Gastrocnemius medialis (tissue), 4 donors: ENCODE measurements around the gene DIP2A. TPM values are rescaled to one million over a fixed set of nuclear protein-coding genes. Genes with fewer than 3 reads are reported as not detected.

Source experiments
- ATAC-seq, 2 donors: fragments of 150-250 bp; one replicate each; pipeline ENCODE4 v1.9.1; 2016
- DNase-seq, 2 donors: peaks; one replicate each; pipeline ENCODE4 v3.0.0-alpha.2; 2019
- H3K27ac ChIP-seq, 4 donors: fragments of 200-600 bp; sonication (generic); 1 replicate in 1 of 4; 2 replicates in 3 of 4; pipeline ENCODE4 v1.5.1; 2016 to 2018; ENCODE audit warnings: mild to moderate bottlenecking in 2 of 4, moderate library complexity in 1 of 4
- H3K27me3 ChIP-seq, 3 donors: fragments of 200-600 bp; sonication (generic) in 2 of 3; 1 replicate in 1 of 3; 2 replicates in 2 of 3; pipeline versions ENCODE4 v1.5.1 to v1.6.0; 2016 to 2019; ENCODE audit warnings: mild to moderate bottlenecking in 1 of 3, moderate library complexity in 1 of 3
- H3K36me3 ChIP-seq, 2 donors: fragments of 200-600 bp; sonication (generic) in 1 of 2; one replicate each; pipeline ENCODE4 v1.5.1; 2017 to 2018
- H3K4me1 ChIP-seq, 2 donors: fragments of 200-600 bp; sonication (generic) in 1 of 2; one replicate each; pipeline ENCODE4 v1.5.1; 2016 to 2017; ENCODE audit warnings: mild to moderate bottlenecking in 2 of 2
- H3K4me3 ChIP-seq, 4 donors: fragments of 200-600 bp; sonication (generic) in 3 of 4; 1 replicate in 1 of 4; 2 replicates in 3 of 4; pipeline ENCODE4 v1.5.1; 2016 to 2019; ENCODE audit warnings: mild to moderate bottlenecking in 2 of 4
- H3K9me3 ChIP-seq, 3 donors: fragments of 200-600 bp; sonication (generic) in 2 of 3; 1 replicate in 1 of 3; 2 replicates in 2 of 3; pipeline ENCODE4 v1.5.1; 2016 to 2019
- POLR2A ChIP-seq, 2 donors: fragments of 450-650 bp; IDR thresholded peaks; one replicate each; pipeline ENCODE4 v1.6.1; 2017; ENCODE audit warnings: antibody characterized with exemption in 2 of 2, mild to moderate bottlenecking in 2 of 2, moderate library complexity in 2 of 2
- in situ Hi-C, 4 donors: fragments of 200-750 bp; cut with MboI; loops; one replicate each; pipeline versions ENCODE4 v1.15.0 to v1.8.0; 2017; ENCODE audit warnings: low sequenced_read_pairs in 4 of 4
- intact Hi-C: fragments of 100-400 bp; cut with DNase I; formaldehyde crosslinking; loops from one replicate; pipeline ENCODE4 v1.15.1; 2023; ENCODE audit warnings: low total_unique reads
- total RNA-seq, 4 donors: library from RNA; depleted of rRNA; stranded (reverse); fragments of >200 nt; gene quantifications; one replicate each; pipeline versions ENCODE4 v1.1.0 to v1.2.3, GENCODE V29; 2016
- TF ChIP-seq, protein P1 (sequence below), 5 experiments: fragments of 450-650 bp in 3 of 5; fragments of 200-600 bp in 2 of 5; sonication (generic) in 2 of 5; IDR thresholded peaks in 4 of 5; conservative IDR thresholded peaks in 1 of 5; 1 replicate in 4 of 5; 2 replicates in 1 of 5; pipeline ENCODE4 v1.5.1; 2016 to 2019; ENCODE audit warnings: antibody characterized with exemption in 5 of 5, mild to moderate bottlenecking in 3 of 5, moderate library complexity in 3 of 5

Gene DIP2A
- 10 to 100 TPM in 2 of 4 donors, 1 to 10 TPM in 2; 6.3 to 15.5 (median 11.8) TPM for total RNA-seq

DNA sequence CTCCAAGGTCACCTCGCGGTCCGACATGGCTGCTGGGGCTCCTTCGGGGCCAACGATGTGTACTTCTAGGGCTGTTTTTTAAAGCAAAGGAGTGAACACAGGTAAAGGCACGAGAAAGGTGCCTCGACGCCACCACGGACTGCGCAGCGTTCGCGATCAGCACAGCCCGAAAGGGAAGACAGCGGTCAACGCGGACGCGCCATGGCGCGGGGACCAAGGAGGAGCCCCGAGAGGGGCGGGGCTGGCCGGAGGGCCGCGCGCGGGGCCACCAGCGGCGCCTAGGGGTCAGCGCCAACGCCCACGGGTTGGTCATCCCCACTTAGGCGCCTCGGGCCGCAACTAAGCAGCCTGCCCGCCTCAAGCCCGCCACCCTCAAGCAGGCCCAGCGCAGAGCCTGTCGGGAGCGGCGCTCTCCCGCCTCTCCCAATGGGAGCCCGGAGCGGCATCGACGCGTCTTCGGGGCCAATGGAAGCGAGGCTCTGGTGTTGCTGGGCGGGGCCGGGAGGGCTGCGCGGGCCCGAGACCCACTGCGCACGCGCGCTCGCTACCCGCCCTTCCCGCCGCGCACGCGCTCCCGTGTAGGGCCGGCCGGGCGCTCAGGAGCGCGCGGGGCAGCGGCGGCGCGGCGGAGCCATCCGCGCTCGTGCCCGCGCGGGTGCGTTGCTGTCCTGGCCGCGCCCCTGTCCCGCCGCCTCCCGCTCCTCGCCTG lies at the start of gene DIP2A:
Gene DIP2A, plus strand, starts transcription at position 577 of the 709 bp plus-strand sequence. CDS start 241 bp downstream, outside the sequence.
- intact Hi-C loops (loop anchor here (1.0 to 5.0 kb wide), 2 partner anchors 110 to 171 kb away; partner anchors contain the start of genes MCM3AP and YBEY), in situ Hi-C loops (no loop called here)
- peak; percentile 78 to 85 for ATAC-seq
- Histone ChIP-seq H3K9me3 (no peaks in the 10 kb centered on the region), H3K27me3 (no peaks in the 10 kb centered on the region), H3K4me3 (peak within 1 kb of the TSS; percentile 70 to 96 (median 92)), H3K36me3 (peaks cover 0 to 4% of the 10 kb centered on the region in 2 donors), H3K27ac (peak within 1 kb of the TSS; percentile 87 to 97 (median 96)), H3K4me1 (peaks cover 49 to 63% of the 10 kb centered on the region in 2 donors)
- TF ChIP-seq, protein P1, sequence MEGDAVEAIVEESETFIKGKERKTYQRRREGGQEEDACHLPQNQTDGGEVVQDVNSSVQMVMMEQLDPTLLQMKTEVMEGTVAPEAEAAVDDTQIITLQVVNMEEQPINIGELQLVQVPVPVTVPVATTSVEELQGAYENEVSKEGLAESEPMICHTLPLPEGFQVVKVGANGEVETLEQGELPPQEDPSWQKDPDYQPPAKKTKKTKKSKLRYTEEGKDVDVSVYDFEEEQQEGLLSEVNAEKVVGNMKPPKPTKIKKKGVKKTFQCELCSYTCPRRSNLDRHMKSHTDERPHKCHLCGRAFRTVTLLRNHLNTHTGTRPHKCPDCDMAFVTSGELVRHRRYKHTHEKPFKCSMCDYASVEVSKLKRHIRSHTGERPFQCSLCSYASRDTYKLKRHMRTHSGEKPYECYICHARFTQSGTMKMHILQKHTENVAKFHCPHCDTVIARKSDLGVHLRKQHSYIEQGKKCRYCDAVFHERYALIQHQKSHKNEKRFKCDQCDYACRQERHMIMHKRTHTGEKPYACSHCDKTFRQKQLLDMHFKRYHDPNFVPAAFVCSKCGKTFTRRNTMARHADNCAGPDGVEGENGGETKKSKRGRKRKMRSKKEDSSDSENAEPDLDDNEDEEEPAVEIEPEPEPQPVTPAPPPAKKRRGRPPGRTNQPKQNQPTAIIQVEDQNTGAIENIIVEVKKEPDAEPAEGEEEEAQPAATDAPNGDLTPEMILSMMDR (IDR thresholded peaks at IDR 0.05 in 4 of 5, conservative IDR thresholded peaks at IDR 0.05 in 1 of 5), result peak in 1 of 5 experiments; percentile 20
- TF ChIP-seq POLR2A (IDR thresholded peaks at IDR 0.05), result peak; percentile 94 to 98
- peak; percentile 94 to 96 for DNase-seq

- Histone ChIP-seq H3K4me1 (no peaks in the 10 kb centered on the region), H3K9me3 (no peaks in the 10 kb centered on the region), H3K27ac (peak overlapping the region in 2 of 4 donors; percentile 18 to 34), H3K4me3 (no peak overlapping the region), H3K36me3 (peaks cover 0 to 67% of the 10 kb centered on the region in 2 donors), H3K27me3 (no peaks in the 10 kb centered on the region)
- ATAC-seq, result no peak
- in situ Hi-C loops (no loop called here), intact Hi-C loops (loop anchor here (1.0 kb wide), 1 partner anchor 37 kb away; no protein-coding TSS in a partner anchor)
- DNase-seq, result no peak
- TF ChIP-seq POLR2A (IDR thresholded peaks at IDR 0.05), result no peak
- TF ChIP-seq, protein P1 (IDR thresholded peaks at IDR 0.05 in 4 of 5, conservative IDR thresholded peaks at IDR 0.05 in 1 of 5), result no peak
Observed at GRCh38 chr21:46409641-46410406, 48.9 kb upstream of the DIP2A start.

- Histone ChIP-seq H3K9me3 (no peaks in the 10 kb centered on the region), H3K4me1 (no peaks in the 10 kb centered on the region), H3K27ac (no peak overlapping the region), H3K36me3 (peaks cover 0 to 65% of the 10 kb centered on the region in 2 donors), H3K27me3 (no peaks in the 10 kb centered on the region), H3K4me3 (no peak overlapping the region)
- no peak for DNase-seq
- intact Hi-C loops, result loop anchor here (1.0 kb wide), 1 partner anchor 37 kb away; no protein-coding TSS in a partner anchor
- in situ Hi-C loops, result no loop called here
- TF ChIP-seq, protein P1 (IDR thresholded peaks at IDR 0.05 in 4 of 5, conservative IDR thresholded peaks at IDR 0.05 in 1 of 5), result no peak
- no peak for TF ChIP-seq POLR2A (IDR thresholded peaks at IDR 0.05)
- ATAC-seq, result no peak
Observed at GRCh38 chr21:46410516-46410915, 48.2 kb upstream of the DIP2A start.

DNA sequence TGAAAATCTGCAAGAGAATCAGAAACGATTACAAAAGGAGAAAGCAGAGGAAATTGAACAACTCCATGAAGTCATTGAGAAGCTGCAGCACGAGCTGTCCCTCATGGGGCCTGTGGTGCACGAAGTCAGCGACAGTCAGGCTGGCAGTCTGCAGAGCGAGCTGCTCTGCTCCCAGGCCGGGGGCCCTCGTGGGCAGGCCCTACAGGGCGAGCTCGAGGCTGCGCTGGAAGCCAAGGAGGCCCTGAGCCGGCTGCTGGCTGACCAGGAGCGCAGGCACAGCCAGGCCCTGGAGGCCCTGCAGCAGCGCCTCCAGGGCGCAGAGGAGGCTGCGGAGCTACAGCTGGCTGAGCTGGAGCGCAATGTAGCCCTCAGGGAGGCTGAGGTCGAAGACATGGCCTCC lies 47.5 kb upstream of the DIP2A start:
- in situ Hi-C loops, result no loop called here
- intact Hi-C loops, result no loop called here
- Histone ChIP-seq H3K27ac (peak overlapping the region in 1 of 4 donors; percentile 44), H3K4me3 (no peak overlapping the region), H3K9me3 (no peaks in the 10 kb centered on the region), H3K36me3 (peaks cover 0 to 72% of the 10 kb centered on the region in 2 donors), H3K4me1 (no peaks in the 10 kb centered on the region), H3K27me3 (no peaks in the 10 kb centered on the region)
- no peak for DNase-seq
- TF ChIP-seq, protein P1 (IDR thresholded peaks at IDR 0.05 in 4 of 5, conservative IDR thresholded peaks at IDR 0.05 in 1 of 5), result no peak
- TF ChIP-seq POLR2A (IDR thresholded peaks at IDR 0.05), result no peak
- no peak for ATAC-seq
